ENCODE measurements around the gene COPG1.

DNA sequence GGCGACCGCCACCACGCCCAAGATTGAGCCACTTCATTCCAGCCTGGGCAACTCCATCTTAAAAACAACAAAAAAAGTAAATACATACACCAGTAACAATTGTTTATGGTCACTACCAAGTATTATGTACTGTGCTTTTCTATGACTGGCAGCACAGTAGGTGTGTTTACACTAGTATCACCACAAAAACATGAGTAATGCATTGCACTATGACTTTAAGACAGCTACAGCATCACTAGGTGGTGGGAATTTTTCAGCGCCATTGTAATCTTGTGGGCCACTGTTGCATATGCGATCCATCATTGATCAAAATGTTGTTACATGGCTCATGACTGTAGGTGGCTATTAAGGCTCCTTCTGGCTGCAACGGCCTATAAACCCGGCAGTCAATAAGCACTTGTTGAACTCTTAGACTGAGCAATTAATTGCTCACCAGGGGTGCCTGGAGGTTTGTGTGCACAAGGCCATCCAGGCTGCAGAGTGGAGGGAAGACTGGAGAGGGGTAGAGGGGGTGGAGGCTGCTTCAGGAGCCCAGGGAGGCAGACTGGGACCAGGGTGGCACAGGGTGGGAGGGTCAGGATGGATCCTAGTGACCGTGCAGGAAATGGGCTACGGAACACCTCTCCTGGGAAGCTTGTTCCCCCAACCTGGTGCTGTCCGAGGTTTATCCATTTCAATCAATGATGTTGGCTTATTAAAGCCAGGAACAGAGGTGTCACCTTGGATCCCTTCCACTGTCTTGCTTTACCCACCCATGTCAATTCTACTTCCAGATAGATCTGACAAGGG lies 17.9 kb upstream of the COPG1 start:
- TF ChIP-seq, protein P1, sequence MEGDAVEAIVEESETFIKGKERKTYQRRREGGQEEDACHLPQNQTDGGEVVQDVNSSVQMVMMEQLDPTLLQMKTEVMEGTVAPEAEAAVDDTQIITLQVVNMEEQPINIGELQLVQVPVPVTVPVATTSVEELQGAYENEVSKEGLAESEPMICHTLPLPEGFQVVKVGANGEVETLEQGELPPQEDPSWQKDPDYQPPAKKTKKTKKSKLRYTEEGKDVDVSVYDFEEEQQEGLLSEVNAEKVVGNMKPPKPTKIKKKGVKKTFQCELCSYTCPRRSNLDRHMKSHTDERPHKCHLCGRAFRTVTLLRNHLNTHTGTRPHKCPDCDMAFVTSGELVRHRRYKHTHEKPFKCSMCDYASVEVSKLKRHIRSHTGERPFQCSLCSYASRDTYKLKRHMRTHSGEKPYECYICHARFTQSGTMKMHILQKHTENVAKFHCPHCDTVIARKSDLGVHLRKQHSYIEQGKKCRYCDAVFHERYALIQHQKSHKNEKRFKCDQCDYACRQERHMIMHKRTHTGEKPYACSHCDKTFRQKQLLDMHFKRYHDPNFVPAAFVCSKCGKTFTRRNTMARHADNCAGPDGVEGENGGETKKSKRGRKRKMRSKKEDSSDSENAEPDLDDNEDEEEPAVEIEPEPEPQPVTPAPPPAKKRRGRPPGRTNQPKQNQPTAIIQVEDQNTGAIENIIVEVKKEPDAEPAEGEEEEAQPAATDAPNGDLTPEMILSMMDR (conservative IDR thresholded peaks at IDR 0.05; ENCODE audit: low read length): no peak
- TF ChIP-seq EZH2phosphoT487 (IDR thresholded peaks at IDR 0.05; ENCODE audit: borderline replicate concordance): no peak
